Heart left ventricle (tissue), 13 donors: ENCODE data around the gene TVP23A.

Experiments
- CTCF ChIP-seq, 12 donors: fragments of 200-600 bp; sonication (generic) in 4 of 12; IDR thresholded peaks; one replicate each; pipeline versions ENCODE4 v1.5.0 to v1.8.0; 2018 to 2022; ENCODE audit warnings: antibody characterized with exemption in 12 of 12, mild to moderate bottlenecking in 5 of 12
- POLR2A ChIP-seq, 2 donors: fragments of 450-650 bp; IDR thresholded peaks; one replicate each; pipeline ENCODE4 v1.6.1; 2017; ENCODE audit warnings: antibody characterized with exemption in 2 of 2, mild to moderate bottlenecking in 2 of 2, moderate library complexity in 2 of 2
- donor health status: ischemic (EF 13 %, LVEDD 7.1; RV severe dilation, severe dysfunction).
- donor health status: DM: no; HTN: yes; CAD: no.
- donor health status: DM: no; HTN: no; CAD: no.
- donor health status: ischemic (EF 25% LVEDD 6.9; RV normal size, moderate dysfunction).
- donor health status: ischemic (EF 25% LVEDD 5.7; RV mildly dilated, moderate dysfunction).
- donor health status: ischemic (EF 35%, LVEDD 5.7; RV mildly dilated, moderate dysfunction).
- donor health status: nonischemic (EF 11% LVEDD 7.7; RV severe dilation, severe dysfunction).
- donor health status: DM: yes; HTN: yes; CAD: no.
- donor health status: PGD.
- donor health status: ischemic (EF 29% LVEDD 5.4; RV normal size, mild dysfunction).
- donor health status: nonischemic (EF 23%, LVEDD 6.1; RV moderate dilation, normal function).

GRCh38 chr16:10744370-10745030, 74.1 kb downstream of the TVP23A start:
- TF ChIP-seq CTCF (IDR thresholded peaks at IDR 0.05) (no peak), POLR2A (IDR thresholded peaks at IDR 0.05) (no peak)
